Measurements from ENCODE around the gene MTR.

Gene MTR

GRCh38 chr1:236913371-236914037 lies 118.4 kb downstream of the MTR start:
- DNase-seq = no peak

GRCh38 chr1:236914375-236914774 lies 119.3 kb downstream of the MTR start:
- no peak for DNase-seq

GRCh38 chr1:236916131-236916800 lies 121.2 kb downstream of the MTR start:
- DNase-seq = no peak

GRCh38 chr1:236917448-236917847 lies 122.4 kb downstream of the MTR start:
- DNase-seq = no peak

GRCh38 chr1:236920286-236920894 lies 125.3 kb downstream of the MTR start:
- DNase-seq = no peak

- DNase-seq = no peak
These were observed 126.5 kb downstream of the MTR start for GRCh38 chr1:236921610-236922009.

GRCh38 chr1:236922190-236922589 lies 127.1 kb downstream of the MTR start:
- no peak for DNase-seq

- no peak for DNase-seq
These were observed 130.3 kb downstream of the MTR start for GRCh38 chr1:236925386-236925785.

- DNase-seq = no peak
These were observed 135.4 kb downstream of the MTR start for GRCh38 chr1:236930503-236930902.

- DNase-seq = no peak
These were observed 143.7 kb downstream of the MTR start for GRCh38 chr1:236938760-236939159.

- no peak for DNase-seq
These were observed 147.3 kb downstream of the MTR start for GRCh38 chr1:236942431-236942830.

GRCh38 chr1:236944556-236944955 lies 149.5 kb downstream of the MTR start:
- no peak for DNase-seq

- no peak for DNase-seq
These were observed 149.9 kb downstream of the MTR start for GRCh38 chr1:236945002-236945401.

GRCh38 chr1:236947794-236948193 lies 152.7 kb downstream of the MTR start:
- no peak for DNase-seq

GRCh38 chr1:236948381-236948780 lies 153.3 kb downstream of the MTR start:
- DNase-seq = no peak

- no peak for DNase-seq
These were observed 153.9 kb downstream of the MTR start for GRCh38 chr1:236948996-236949395.

GRCh38 chr1:236950365-236950764 lies 155.3 kb downstream of the MTR start:
- no peak for DNase-seq

- DNase-seq = no peak
These were observed 156.6 kb downstream of the MTR start for GRCh38 chr1:236951672-236952071.

GRCh38 chr1:236952246-236953003 lies 157.3 kb downstream of the MTR start:
- no peak for DNase-seq

- no peak for DNase-seq
These were observed 158.1 kb downstream of the MTR start for GRCh38 chr1:236953151-236953700.

All from NCI-H1436 treated with DMSO at 0.1 percent for 48 hours (cell line).